Mesendoderm (in vitro differentiated cells): ENCODE results near the gene BARD1. TPM values are rescaled to one million over a fixed set of nuclear protein-coding genes. Genes with fewer than 3 reads are reported as not detected.
A peak's percentile ranks its signal among the peaks of the same experiment; 100 is the strongest.

Experiments
- DNase-seq: peaks from one replicate; pipeline ENCODE4 v3.0.0; 2013
- H2AK5ac ChIP-seq: 2 replicates; pipeline ENCODE4 v1.6.1; 2013; ENCODE audit warnings: low read length, inconsistent platforms
- H2BK120ac ChIP-seq: 2 replicates; pipeline ENCODE4 v1.6.1; 2013; ENCODE audit warnings: low read depth, mild to moderate bottlenecking, low read length, moderate library complexity, mixed read lengths
- H2BK15ac ChIP-seq: replicated peaks from 2 replicates; pipeline ENCODE4 v1.6.1; 2013; ENCODE audit warnings: low read depth, mild to moderate bottlenecking, moderate library complexity
- H2BK5ac ChIP-seq: 2 replicates; pipeline ENCODE4 v1.6.1; 2013; ENCODE audit warnings: low read length, inconsistent platforms
- H3K18ac ChIP-seq: 2 replicates; pipeline ENCODE4 v1.6.1; 2013; ENCODE audit warnings: mild to moderate bottlenecking, low read length, mixed read lengths
- H3K23ac ChIP-seq: one replicate; pipeline ENCODE4 v1.6.1; 2013; ENCODE audit warnings: low read length
- H3K27ac ChIP-seq: 2 replicates; pipeline ENCODE4 v1.5.1; 2013; ENCODE audit warnings: low read depth, mild to moderate bottlenecking, inconsistent platforms, low read length, moderate library complexity
- H3K27me3 ChIP-seq: 2 replicates; pipeline ENCODE4 v1.6.1; 2013; ENCODE audit warnings: low read length, control low read depth, mild to moderate bottlenecking, inconsistent platforms; ENCODE audit not compliant: insufficient read depth, poor library complexity
- H3K36me3 ChIP-seq: 2 replicates; pipeline ENCODE4 v1.6.1; 2013; ENCODE audit warnings: low read length, inconsistent platforms; ENCODE audit not compliant: control insufficient read depth, insufficient read depth
- H3K4ac ChIP-seq: one replicate; pipeline ENCODE4 v1.6.1; 2013; ENCODE audit warnings: low read depth, mild to moderate bottlenecking, low read length, moderate library complexity
- H3K4me1 ChIP-seq: 2 replicates; pipeline ENCODE4 v1.6.1; 2013; ENCODE audit warnings: low read depth, low read length, inconsistent platforms; ENCODE audit not compliant: control insufficient read depth
- H3K4me2 ChIP-seq: 2 replicates; pipeline ENCODE4 v1.6.1; 2013; ENCODE audit warnings: low read length
- H3K4me3 ChIP-seq: 2 replicates; pipeline ENCODE4 v1.5.1; 2013; ENCODE audit warnings: mild to moderate bottlenecking, low read length
- H3K56ac ChIP-seq: one replicate; pipeline ENCODE4 v1.6.1; 2013; ENCODE audit warnings: low read length
- H3K79me1 ChIP-seq: 2 replicates; pipeline ENCODE4 v1.6.1; 2013; ENCODE audit warnings: low read length, inconsistent platforms
- H3K79me2 ChIP-seq: 2 replicates; pipeline ENCODE4 v1.6.1; 2013; ENCODE audit warnings: mild to moderate bottlenecking, low read length; ENCODE audit not compliant: control insufficient read depth, insufficient read depth
- H3K9ac ChIP-seq: 2 replicates; pipeline ENCODE4 v1.6.1; 2013; ENCODE audit warnings: low read length, inconsistent platforms
- H4K5ac ChIP-seq: one replicate; pipeline ENCODE4 v1.6.1; 2013; ENCODE audit warnings: low read length
- H4K8ac ChIP-seq: one replicate; pipeline ENCODE4 v1.6.1; 2013; ENCODE audit warnings: low read depth, mild to moderate bottlenecking, control low read depth, low read length, moderate library complexity
- WGBS: extraction: QIAGEN DNeasy Blood & Tissue Kit; methylation state at CpG from one replicate; pipeline ENCODE4 v1.1.7; 2013; ENCODE audit warnings: low lambda C conversion rate, missing lambda C conversion rate; ENCODE audit not compliant: insufficient coverage; ENCODE audit errors: extremely low coverage; 5-methylcytosine and 5-hydroxymethylcytosine counted together
- polyA plus RNA-seq, 2 experiments: library from polyadenylated mRNA; stranded (reverse); fragments of 200-250 nt; gene quantifications; one replicate each; pipeline ENCODE4 v1.2.3, GENCODE V29; 2013

The BARD1 gene
- polyA plus RNA-seq (2013, experiment 1 of 2) = 19.8 TPM
- polyA plus RNA-seq (2013, experiment 2 of 2) = 18.0 TPM

GRCh38 chr2:214808981-214809750, at the start of gene BARD1:
Gene BARD1, minus strand, starts transcription at chr2:214809683. Its CDS starts 114 bp downstream, at chr2:214809569.
- peak within 1 kb of the TSS; percentile 92 for H3K27ac ChIP-seq
- H3K4me3 ChIP-seq = peak within 1 kb of the TSS; percentile 77
- H3K27me3 ChIP-seq = no peaks in the 10 kb centered on the region
- peaks cover 2% of the 10 kb centered on the region for H3K79me1 ChIP-seq
- peak within 1 kb of the TSS; percentile 56 for H3K18ac ChIP-seq
- H3K23ac ChIP-seq = no peak within 1 kb of the TSS
- peak; percentile 69 for DNase-seq
- WGBS = no CpG with 5 or more reads among the region's 76 CpGs
- H4K8ac ChIP-seq = peak within 1 kb of the TSS; percentile 58
- no peak within 1 kb of the TSS for H3K4ac ChIP-seq
- no peaks in the 10 kb centered on the region for H3K36me3 ChIP-seq
- H3K4me1 ChIP-seq = peaks cover 4% of the 10 kb centered on the region
- H2BK120ac ChIP-seq = no peak within 1 kb of the TSS
- H3K4me2 ChIP-seq = peak within 1 kb of the TSS; percentile 62
- H2AK5ac ChIP-seq = no peak within 1 kb of the TSS
- peak within 1 kb of the TSS; percentile 77 for H2BK5ac ChIP-seq
- H3K9ac ChIP-seq = peak within 1 kb of the TSS; percentile 87
- peaks cover 28% of the 10 kb centered on the region for H3K79me2 ChIP-seq
- H2BK15ac ChIP-seq = no peak within 1 kb of the TSS
- peak within 1 kb of the TSS; percentile 91 for H3K56ac ChIP-seq
- H4K5ac ChIP-seq = no peak within 1 kb of the TSS

GRCh38 chr2:214856137-214856536, 46.7 kb upstream of the BARD1 start:
- Histone ChIP-seq H4K8ac (no peak overlapping the region), H3K27me3 (no peaks in the 10 kb centered on the region), H3K56ac (no peak overlapping the region), H2BK15ac (no peak overlapping the region), H3K18ac (no peak overlapping the region), H2AK5ac (no peak overlapping the region), H3K4me2 (no peak overlapping the region), H3K79me1 (no peaks in the 10 kb centered on the region), H3K36me3 (no peaks in the 10 kb centered on the region), H3K27ac (no peak overlapping the region), H4K5ac (no peak overlapping the region), H2BK120ac (no peak overlapping the region), H3K23ac (no peak overlapping the region), H3K9ac (no peak overlapping the region), H2BK5ac (no peak overlapping the region), H3K4me1 (no peaks in the 10 kb centered on the region), H3K4ac (no peak overlapping the region), H3K4me3 (no peak overlapping the region), H3K79me2 (no peaks in the 10 kb centered on the region)
- 100% methylated on average over 1 of the region's 3 CpGs for WGBS
- peak; percentile 25 for DNase-seq

GRCh38 chr2:214853906-214854305, 44.4 kb upstream of the BARD1 start:
- no peak overlapping the region for H3K27ac ChIP-seq
- no peak overlapping the region for H3K4ac ChIP-seq
- H4K5ac ChIP-seq = no peak overlapping the region
- no peak overlapping the region for H3K4me2 ChIP-seq
- H2BK120ac ChIP-seq = no peak overlapping the region
- no peak overlapping the region for H3K9ac ChIP-seq
- no peaks in the 10 kb centered on the region for H3K27me3 ChIP-seq
- no peak overlapping the region for H3K56ac ChIP-seq
- H3K18ac ChIP-seq = no peak overlapping the region
- no peaks in the 10 kb centered on the region for H3K79me1 ChIP-seq
- no peak for DNase-seq
- no peak overlapping the region for H2BK15ac ChIP-seq
- H2AK5ac ChIP-seq = no peak overlapping the region
- no peak overlapping the region for H3K23ac ChIP-seq
- WGBS = no CpG with 5 or more reads among the region's 2 CpGs
- no peak overlapping the region for H3K4me3 ChIP-seq
- H3K36me3 ChIP-seq = no peaks in the 10 kb centered on the region
- H3K79me2 ChIP-seq = no peaks in the 10 kb centered on the region
- no peak overlapping the region for H2BK5ac ChIP-seq
- H4K8ac ChIP-seq = no peak overlapping the region
- H3K4me1 ChIP-seq = no peaks in the 10 kb centered on the region

- no peak overlapping the region for H3K27ac ChIP-seq
- no peaks in the 10 kb centered on the region for H3K36me3 ChIP-seq
- H3K56ac ChIP-seq = no peak overlapping the region
- H2BK120ac ChIP-seq = no peak overlapping the region
- no peak overlapping the region for H3K9ac ChIP-seq
- no peaks in the 10 kb centered on the region for H3K79me1 ChIP-seq
- no peak overlapping the region for H4K8ac ChIP-seq
- no peak overlapping the region for H2BK15ac ChIP-seq
- H4K5ac ChIP-seq = no peak overlapping the region
- WGBS = no CpG with 5 or more reads among the region's 2 CpGs
- no peak overlapping the region for H3K18ac ChIP-seq
- H3K27me3 ChIP-seq = no peaks in the 10 kb centered on the region
- H3K23ac ChIP-seq = no peak overlapping the region
- H3K4me1 ChIP-seq = no peaks in the 10 kb centered on the region
- H2BK5ac ChIP-seq = no peak overlapping the region
- H3K79me2 ChIP-seq = no peaks in the 10 kb centered on the region
- H3K4ac ChIP-seq = no peak overlapping the region
- no peak for DNase-seq
- no peak overlapping the region for H2AK5ac ChIP-seq
- H3K4me3 ChIP-seq = no peak overlapping the region
- no peak overlapping the region for H3K4me2 ChIP-seq
Observed at GRCh38 chr2:214843823-214844222, 34.3 kb upstream of the BARD1 start.

GRCh38 chr2:214839464-214839863, 30.0 kb upstream of the BARD1 start:
- WGBS = no CpG with 5 or more reads among the region's 2 CpGs
- Histone ChIP-seq H3K4ac (no peak overlapping the region), H3K27ac (no peak overlapping the region), H4K8ac (no peak overlapping the region), H3K18ac (no peak overlapping the region), H2BK5ac (no peak overlapping the region), H3K56ac (no peak overlapping the region), H2BK15ac (no peak overlapping the region), H3K79me1 (no peaks in the 10 kb centered on the region), H2BK120ac (no peak overlapping the region), H3K79me2 (no peaks in the 10 kb centered on the region), H4K5ac (no peak overlapping the region), H3K36me3 (no peaks in the 10 kb centered on the region), H3K27me3 (no peaks in the 10 kb centered on the region), H3K4me3 (no peak overlapping the region), H3K23ac (no peak overlapping the region), H2AK5ac (no peak overlapping the region), H3K9ac (no peak overlapping the region), H3K4me2 (no peak overlapping the region), H3K4me1 (no peaks in the 10 kb centered on the region)
- DNase-seq = no peak

GRCh38 chr2:214837466-214837865, 28.0 kb upstream of the BARD1 start:
- Histone ChIP-seq H3K79me1 (no peaks in the 10 kb centered on the region), H3K79me2 (no peaks in the 10 kb centered on the region), H3K36me3 (no peaks in the 10 kb centered on the region), H4K5ac (no peak overlapping the region), H3K4me3 (no peak overlapping the region), H2AK5ac (no peak overlapping the region), H3K23ac (no peak overlapping the region), H2BK15ac (no peak overlapping the region), H3K4ac (no peak overlapping the region), H3K9ac (no peak overlapping the region), H3K18ac (no peak overlapping the region), H3K4me2 (no peak overlapping the region), H3K27me3 (no peaks in the 10 kb centered on the region), H3K56ac (no peak overlapping the region), H2BK5ac (no peak overlapping the region), H3K4me1 (no peaks in the 10 kb centered on the region), H2BK120ac (no peak overlapping the region), H4K8ac (no peak overlapping the region), H3K27ac (no peak overlapping the region)
- DNase-seq = no peak
